Keratinocyte (primary cell): ENCODE measurements around the gene RBM10.
A peak's percentile ranks its signal among the peaks of the same experiment; 100 is the strongest.

Source experiments
- CTCF ChIP-seq, 3 experiments: IDR thresholded peaks in 1 of 3; conservative IDR thresholded peaks in 1 of 3; optimal IDR thresholded peaks in 1 of 3; 2 replicates in 2 of 3; 3 replicates in 1 of 3; pipeline versions ENCODE3 to v1.5.1; 2011; ENCODE audit warnings: low read length in 3 of 3, mild to moderate bottlenecking in 3 of 3, moderate library complexity in 2 of 3, control low read depth in 1 of 3, inconsistent platforms in 1 of 3; ENCODE audit not compliant: insufficient read depth in 2 of 3; ENCODE audit errors: extremely low read depth in 1 of 3
- EZH2 ChIP-seq: IDR thresholded peaks from one replicate; pipeline ENCODE4 v1.6.1; 2012; ENCODE audit warnings: inconsistent platforms, mild to moderate bottlenecking, low read length, moderate library complexity

- TF ChIP-seq CTCF (optimal IDR thresholded peaks at IDR 0.05 in 1 of 3, IDR thresholded peaks at IDR 0.05 in 1 of 3, conservative IDR thresholded peaks at IDR 0.05 in 1 of 3; ENCODE audit: extremely low read depth in 1 of 3, insufficient read depth in 2 of 3, low read length in 3 of 3) = peak in 2 of 3 experiments; percentile 42 to 63
- TF ChIP-seq EZH2 = no peak
Measured at GRCh38 chrX:47200385-47201150, 55.5 kb downstream of the RBM10 start.
